GM18861 (cell line): ENCODE data around the gene TFF1.

Source experiments
- ATAC-seq: cut with Tn5 transposase; IDR thresholded peaks from one replicate; pipeline ENCODE4 v1.9.1; 2021; ENCODE audit not compliant: unreplicated experiment

The TFF1 gene

DNA sequence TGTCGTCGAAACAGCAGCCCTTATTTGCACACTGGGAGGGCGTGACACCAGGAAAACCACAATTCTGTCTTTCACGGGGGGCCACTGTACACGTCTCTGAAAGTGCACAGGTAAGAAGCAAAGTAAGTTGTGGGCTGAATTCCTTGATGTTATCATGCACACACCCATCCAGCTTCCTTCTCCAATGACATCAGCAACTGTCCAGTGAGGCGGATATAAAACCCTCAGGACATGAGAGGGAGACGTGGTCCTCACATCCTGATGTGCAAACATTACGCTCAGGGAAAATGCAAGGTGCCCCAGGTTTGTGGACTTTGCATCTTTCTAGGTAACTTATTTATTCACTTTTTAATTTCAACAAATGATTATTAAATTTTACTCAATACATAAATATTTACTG is 3.0 kb downstream of the TFF1 start:
- no peak for ATAC-seq

DNA sequence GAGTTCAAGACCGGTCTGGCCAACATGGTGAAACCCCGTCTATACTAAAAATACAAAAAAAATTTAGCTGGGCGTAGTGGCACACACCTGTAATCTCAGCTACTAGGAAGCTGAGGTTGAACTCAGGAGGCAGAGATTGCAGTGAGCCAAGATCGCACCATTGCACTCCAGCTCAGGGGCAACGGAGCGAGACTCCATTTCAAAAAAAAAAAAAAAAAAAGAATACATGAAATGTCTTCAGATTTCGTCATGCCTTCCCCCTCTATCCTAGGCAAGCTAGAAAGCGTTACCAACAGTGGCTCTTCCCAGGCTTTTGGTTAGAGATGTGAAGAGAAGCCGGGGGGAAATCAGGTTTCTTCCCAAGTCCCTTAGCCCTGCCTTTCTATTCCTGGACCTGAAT is 3.6 kb downstream of the TFF1 start:
- ATAC-seq = no peak

DNA sequence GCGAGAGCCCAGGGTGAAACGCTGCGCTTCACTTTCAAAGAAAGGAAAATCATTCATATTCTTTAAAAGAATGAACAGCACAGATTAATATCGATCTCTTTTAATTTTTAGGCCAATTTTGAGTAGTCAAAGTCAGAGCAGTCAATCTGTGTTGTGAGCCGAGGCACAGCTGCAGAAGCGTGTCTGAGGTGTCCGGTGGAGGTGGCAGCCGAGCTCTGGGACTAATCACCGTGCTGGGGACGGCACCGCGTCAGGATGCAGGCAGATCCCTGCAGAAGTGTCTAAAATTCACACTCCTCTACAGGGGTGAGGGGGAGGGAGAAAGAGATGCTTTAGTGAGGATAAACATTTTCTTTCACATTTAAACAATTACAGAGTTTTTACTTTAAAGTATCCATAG is 4.1 kb downstream of the TFF1 start:
- ATAC-seq = no peak

DNA sequence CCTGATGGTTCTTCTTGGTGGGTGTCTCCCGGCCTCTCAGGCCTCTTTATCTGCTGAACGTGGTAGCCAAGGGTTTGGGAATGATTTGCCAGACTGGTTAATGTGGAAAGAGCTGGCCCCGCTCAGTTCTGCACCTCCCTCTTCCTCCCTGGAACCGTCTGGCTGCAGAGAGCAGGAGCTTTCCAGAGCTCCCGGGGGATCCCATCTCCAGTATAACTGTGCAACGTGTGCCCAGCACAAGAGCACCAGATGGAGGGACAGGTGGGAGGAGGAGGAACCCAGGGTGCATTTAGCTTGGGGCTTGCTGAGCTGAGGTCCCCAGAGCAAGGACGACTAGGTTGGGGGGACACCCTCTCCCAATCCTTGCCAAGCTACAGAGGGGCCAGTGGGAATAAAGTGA is 5.0 kb downstream of the TFF1 start:
- no peak for ATAC-seq

DNA sequence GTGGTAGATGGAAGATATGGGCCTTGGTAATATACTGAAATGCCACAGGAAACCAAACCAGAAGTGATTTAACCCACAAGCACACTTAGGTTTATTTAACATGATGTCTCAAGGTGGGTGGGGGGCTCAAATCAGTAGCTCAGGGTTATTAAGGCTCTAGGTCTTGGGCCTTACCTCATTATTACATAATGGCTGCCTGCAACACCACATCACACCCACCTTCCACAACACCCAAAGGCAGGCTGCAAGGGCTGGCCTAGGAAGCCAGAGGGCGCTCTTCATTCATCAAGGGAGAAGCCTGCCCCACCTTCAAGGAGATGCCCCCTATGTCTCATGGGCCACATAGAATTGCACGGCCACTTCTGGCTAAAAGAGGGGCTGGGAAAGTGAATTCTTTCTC is 6.0 kb downstream of the TFF1 start:
- ATAC-seq = no peak

DNA sequence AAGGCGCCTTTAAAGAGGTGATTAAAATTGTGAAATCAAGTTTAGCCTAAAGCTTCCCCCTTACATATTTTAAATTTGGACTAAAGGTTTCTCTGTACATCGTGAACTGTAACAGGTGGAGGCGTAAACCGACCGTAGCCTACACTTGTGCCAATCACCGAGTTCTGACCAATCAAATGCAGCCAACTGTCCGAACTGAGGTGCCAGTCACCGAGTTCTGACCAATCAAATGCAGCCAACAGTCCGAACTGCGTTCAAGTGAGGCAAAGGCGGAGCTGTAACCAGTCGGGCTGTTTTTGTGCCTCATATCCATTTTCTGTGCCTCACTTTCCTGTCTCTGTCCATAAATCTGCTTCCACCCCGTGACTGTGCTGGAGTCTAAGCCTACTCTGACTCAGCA is 7.4 kb downstream of the TFF1 start:
- ATAC-seq = no peak

DNA sequence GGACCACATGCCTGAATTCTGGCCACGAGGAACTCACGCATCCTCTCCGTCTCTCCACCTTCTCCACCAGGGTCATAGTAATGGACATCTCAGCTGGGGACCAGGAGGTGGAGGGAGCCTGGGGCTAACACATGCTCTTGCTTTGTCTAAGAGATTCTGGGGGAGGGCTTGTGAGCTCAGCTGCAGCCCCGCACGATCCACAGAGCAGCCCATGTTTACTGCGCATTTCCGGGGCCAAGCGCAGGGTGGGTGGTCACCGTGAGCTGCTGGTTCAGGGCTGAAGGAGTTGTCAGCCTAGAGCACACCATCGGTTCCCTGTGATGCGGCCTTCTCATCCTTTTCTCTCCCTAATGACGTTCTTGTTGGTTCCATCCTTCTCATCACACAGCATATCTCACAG is 8.1 kb downstream of the TFF1 start:
- ATAC-seq = no peak

DNA sequence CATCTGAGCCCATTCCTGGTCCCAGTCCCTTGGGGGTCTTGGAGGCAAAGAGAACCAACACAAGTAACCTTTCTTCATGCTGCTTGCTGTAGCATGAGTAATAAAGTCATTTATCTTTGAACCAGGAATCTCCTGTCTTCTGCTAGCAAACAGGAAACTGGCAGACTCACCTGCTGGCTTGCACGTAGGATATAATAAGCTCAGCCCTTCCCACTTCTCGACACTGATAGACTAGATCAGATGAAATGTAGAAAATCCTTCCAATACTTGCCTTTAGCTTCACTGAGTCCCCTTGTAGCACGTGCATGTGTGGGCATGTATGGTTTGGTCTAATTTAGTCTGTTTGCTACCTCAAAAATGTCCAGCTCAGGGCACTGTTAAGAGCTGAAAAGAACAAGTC is 9.0 kb downstream of the TFF1 start:
- no peak for ATAC-seq

DNA sequence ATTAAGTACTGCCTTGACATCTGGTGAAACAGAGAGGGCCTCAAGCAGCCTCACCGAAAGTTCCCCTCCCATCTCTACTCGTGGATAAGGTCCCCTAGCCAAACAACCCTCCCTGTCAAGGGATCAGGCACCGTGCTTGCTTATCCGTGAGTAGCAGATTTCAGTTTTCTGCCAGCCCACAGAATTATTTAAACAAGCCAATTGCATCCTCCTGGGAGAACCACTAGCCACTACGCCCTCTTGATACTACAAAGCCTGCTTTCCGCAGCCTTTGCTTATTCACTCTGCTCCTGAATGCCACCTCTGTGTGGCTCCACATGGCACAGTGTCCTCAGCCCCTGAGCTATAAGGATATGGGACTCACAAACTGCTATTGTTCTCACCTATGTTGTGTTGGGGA is 9.7 kb downstream of the TFF1 start:
- no peak for ATAC-seq

DNA sequence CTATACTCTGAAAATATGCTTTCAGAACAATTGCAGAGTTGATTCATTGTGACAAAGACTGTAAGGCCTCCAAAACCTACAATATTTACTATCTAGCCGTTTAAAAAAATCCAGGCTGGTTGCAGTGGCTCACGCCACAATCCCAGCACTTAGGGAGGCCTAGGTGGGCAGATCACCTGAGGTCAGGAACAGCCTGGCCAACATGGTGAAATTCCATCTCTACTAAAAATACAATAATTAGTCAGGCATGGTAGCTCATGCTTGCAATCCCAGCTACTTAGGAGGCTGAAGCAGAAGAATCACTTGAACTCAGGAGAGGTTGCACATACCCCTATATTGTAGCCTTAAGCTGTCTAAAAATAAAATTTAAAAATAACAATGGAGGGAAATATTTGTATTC is 10.3 kb downstream of the TFF1 start:
- no peak for ATAC-seq

DNA sequence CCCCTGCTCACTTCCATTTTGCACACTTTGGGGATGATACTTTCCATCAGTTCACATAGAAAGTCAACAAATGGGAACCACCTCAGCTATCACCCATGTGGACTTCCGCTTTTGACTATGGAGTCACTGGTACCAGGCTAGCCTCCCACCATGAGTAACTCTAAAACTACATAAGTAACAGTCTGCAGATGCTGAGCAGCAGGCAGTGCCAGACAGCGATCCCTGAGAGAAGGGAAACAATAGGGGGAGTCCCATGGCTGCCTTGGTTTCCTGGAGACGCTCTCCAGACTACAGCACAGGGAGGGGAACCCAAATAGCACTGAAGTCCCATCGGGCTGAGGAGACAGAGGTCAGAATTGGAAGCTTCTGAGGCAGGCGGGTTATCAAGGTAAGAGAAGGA is 12.7 kb downstream of the TFF1 start:
- no peak for ATAC-seq

DNA sequence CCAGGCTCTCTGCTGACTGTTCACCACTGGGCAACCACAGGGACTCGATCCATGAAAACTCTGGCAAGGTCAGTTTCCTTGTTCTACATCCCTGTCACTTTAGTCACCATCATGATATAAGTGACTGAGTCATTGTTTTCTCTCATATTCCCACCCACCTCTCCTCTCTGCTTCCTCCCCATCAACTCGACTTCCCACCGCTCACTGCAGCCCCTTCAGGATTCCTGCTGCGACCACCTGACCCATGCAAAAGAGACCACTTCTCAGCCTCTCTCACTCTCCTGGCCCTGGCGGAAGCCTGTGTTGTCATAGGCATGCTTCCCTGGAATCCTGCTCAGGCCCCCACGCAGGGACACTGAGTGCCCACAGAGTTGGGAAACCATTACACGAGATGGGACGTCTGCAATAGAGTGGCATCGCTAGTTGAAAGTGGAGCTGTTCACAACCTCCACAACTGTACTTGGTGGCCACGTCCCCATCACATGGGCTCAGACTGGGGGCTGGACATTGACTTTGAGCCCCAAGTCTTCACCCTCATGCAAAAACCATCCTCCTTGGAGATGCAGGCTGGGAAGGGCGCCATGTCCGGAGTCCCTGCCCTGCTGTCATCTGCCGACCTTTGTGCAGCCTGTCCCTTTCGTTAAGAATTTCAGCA is 13.8 kb downstream of the TFF1 start:
- ATAC-seq = no peak

DNA sequence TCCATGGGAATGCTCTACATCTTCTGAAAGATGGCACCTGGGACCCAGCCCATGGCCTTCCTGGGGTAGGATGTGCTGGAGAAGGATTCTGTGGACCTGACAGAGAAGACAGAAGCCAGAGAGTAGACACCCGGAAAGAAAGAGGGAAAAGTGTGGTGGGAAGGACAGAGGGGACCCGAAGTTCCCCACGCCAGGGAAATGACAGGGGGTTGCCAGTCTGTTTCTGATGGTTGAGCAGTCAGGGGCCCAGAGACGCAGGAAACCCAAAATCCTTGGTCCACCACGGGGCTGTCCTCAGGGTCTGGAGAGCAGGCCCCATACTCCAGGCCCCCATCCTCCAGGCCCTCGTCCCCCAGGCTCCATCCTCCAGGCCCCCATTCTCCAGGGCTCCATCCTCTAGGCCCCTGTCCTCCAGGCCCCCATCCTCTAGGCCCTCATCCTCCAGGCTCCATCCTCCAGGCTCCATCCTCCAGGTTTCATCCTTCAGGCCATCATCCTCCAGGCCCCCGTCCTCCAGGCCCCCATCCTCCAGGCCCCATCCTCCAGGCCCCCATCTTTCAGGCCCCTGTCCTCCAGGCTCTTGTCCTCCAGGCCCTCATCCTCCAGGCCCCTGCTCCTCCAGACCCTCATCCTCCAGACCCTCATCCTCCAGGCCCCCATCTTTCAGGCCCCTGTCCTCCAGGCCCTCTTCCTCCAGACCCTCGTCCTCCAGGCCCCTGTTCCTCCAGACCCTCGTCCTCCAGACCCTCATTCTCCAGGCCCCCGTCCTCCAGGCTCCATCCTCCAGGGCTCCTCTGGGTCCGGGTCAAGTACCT is 14.5 kb downstream of the TFF1 start:
- ATAC-seq = no peak

DNA sequence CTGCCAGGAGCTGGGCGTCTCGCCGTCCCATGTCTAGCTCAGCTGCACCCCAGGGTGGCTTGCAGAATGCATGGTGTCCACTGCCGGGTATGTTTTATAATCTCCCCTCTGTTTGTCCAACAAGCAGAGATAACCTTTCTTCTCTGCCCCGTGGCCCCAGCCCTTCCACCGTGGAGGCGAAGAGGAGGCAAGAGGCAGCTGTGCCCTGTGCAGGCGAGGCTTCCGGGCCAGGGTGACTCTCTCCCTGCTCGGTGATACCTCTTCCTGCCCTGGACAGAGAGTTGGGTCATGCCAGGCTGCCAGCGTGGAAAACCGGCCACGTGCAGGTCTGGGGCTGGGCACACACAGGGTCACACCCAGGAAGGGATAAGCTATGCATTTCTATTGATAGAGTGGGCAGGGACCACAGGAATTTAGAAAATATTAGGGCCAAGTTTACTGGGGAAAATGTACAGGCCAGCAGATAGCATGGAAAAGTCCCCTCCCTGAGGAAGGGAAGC is 15.4 kb downstream of the TFF1 start, which contains the start of gene TFF2:
TFF2 (minus strand) TSS at position 68 of the 500 bp plus-strand sequence; CDS start at position 31, 37 bp downstream.
- ATAC-seq = no peak

DNA sequence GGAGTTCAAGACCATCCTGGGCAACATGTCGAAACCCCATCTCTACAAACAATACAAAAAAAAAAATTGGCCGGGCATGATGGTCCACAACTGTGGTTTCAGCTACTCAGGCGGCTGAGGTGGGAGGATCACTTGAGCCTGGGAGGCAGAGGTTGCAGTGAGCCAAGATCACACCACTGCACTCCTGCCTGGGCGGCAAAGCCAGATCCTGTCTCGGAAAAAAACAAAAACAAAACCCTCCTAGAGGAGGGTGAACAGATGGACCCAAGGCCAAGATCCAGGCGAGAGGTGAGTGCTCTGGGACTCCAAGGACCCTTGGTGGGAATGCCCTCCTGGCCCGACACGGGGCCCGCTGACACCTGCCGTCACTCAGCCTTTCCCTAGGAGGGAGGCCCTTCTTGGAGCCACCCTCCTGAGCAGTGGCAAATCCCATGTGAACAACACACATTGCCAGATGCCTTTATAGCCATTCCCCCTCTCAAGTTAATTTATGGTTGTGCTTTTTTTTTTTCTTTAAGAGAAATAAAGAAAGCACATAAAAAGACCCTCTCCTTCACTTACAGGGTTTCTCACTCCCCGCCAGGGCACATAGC is 15.9 kb downstream of the TFF1 start:
- no peak for ATAC-seq

DNA sequence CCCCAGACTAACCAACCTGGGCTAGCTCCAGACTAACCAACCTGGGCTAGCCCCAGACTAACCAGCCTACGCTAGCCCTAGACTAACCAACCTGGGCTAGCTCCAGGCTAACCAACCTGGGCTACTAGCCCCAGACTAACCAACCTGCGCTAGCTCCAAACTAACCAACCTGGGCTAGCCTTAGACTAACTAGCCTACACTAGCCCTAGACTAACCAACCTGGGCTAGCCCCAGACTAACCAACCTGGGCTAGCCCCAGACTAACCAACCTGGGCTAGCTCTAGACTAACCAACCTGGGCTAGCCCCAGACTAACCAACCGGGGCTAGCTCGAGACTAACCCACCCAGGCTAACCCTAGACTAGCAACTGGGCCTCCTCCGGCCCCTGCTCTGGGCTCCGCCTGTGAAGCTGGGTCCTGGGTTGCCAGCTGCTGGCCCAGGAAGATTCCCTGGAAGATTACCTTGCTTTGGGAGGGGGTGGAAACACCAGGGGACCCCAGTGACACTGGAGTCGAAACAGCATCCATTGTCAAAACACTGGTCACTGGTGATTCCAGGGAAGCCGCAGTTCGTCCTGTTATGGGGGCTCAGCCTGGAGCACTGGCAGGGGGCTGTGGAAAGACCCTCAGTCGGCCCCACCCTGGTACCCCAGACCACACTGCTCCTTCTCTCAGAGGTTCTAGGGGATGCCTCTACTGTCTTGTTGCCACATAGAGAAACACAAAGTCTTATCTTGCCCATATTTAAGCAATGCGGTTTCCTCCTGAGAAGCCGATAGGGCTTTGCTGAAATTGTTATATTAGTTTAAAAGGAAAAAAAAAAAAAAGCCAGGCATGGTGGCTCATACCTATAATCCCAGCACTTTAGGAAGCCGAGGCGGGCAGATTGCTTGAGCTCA is 16.7 kb downstream of the TFF1 start:
- no peak for ATAC-seq

DNA sequence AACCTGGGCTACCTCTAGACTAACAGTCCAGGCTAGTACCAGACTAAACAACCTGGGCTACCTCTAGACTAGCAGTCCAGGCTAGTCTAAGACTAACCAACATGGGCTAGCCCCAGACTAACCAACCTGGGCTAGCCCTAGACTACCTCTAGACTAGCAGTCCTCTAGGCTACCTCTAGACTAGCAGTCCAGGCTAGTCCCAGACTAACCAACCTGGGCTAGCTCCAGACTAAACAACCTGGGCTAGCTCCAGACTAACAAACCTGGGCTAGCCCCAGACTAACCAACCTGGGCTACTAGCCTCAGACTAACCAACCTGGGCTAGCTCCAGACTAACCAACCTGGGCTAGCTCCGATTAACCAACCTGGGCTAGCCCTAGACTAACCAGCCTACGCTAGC is 17.6 kb downstream of the TFF1 start:
- ATAC-seq = no peak

DNA sequence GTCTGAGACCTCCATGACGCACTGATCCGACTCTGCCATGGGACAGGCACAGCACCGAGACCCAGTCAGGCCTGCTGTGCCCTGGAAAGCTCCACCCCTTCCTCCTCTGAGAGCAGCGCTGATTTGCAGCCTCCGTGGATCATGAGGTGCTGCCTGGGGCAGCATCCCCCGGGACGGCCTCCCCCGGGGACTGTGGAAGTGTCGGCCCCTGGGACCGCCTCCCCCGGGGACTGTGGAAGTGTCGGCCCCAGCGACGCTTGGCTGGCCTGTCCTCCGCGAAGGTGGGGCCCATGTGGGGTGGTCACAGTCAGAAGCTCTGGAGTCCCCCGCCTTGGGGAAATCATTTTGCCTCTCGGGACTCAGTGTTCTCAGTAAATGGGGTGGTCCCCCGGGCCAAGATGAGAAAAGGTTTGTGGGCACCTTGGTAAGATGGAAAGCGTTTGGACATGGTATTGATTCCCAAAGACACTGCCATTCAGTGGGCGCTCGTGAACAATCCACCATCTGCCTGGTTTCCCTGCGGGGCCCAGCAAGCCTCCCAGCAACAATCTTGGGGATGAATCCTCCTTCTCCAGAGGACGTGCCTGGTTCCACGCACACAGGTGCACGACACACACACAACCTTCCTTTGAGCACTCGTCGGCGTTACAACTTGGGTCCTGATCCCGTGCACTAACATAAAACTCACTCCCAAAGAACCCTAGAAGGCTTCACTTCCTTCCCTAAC is 18.6 kb downstream of the TFF1 start:
- ATAC-seq = no peak

DNA sequence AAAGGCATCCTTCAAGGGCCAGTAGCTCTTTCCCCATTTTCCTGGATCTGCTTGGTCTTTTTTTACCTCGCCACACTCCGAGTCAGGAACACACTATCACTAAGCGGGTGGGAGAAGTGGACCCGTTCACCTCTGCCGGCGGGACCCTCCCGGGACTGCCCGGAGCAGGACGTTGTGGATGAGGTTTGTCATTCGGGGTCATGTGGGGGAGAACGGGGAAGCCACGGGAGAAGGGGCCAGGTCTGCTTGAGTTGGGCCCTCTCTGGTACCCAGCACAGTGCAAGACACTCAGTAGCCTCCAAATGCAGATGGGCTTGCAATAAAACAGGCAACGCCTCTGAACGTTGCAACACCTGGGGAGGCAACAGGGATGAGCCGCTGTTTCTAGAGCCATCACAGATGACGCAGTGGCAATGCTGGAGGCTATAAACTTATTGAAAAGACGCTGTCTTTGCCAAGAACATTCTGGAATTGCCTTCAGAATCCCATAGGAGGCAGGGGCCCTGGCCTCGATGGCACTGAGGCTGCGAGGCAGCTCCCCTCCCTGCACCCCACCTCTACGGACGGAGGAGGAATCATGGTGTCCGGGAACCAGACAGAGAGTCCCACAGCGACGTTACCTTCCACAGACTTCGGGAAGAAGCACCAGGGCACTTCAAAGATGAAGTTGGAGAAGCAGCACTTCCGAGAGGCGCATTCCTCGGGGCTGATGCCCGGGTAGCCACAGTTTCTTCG is 19.3 kb downstream of the TFF1 start:
- ATAC-seq = no peak

DNA sequence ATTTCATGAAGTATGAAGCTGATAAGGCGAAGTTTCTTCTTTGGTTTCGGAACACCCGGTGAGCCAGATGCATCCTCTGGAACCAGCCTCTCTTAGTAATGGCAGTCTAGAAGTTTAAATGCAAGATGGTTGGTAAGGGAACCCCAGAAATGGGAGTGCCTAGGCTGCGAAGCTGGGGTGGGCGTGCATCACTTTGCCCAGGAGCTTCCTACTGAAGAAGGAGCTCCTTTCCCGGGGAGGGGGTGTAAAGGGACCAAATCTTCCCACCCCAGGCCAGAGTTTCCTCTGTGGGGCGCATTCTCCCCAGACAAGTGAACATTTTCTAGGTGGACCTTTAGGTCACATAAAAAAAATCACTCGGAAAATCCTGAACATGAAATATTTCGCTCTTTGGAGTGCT is 19.9 kb downstream of the TFF1 start:
- ATAC-seq = no peak
